Glomerular endothelial cell (primary cell): Measurements from ENCODE around the gene VWA2. TPM values are rescaled to one million over a fixed set of nuclear protein-coding genes. Genes with fewer than 3 reads are reported as not detected.

ENCODE experiments used
- DNase-seq: peaks from one replicate; pipeline ENCODE4 v3.0.0-alpha.2; 2011; ENCODE audit warnings: low read depth, low spot score; ENCODE audit errors: extremely low read depth
- total RNA-seq: library from RNA; depleted of rRNA; stranded (reverse); fragments of >200 nt; gene quantifications from 2 replicates; pipeline ENCODE4 v1.2.3, GENCODE V29; 2015

Gene VWA2
- total RNA-seq, 1 donor from 2014 or later, result not detected

DNA sequence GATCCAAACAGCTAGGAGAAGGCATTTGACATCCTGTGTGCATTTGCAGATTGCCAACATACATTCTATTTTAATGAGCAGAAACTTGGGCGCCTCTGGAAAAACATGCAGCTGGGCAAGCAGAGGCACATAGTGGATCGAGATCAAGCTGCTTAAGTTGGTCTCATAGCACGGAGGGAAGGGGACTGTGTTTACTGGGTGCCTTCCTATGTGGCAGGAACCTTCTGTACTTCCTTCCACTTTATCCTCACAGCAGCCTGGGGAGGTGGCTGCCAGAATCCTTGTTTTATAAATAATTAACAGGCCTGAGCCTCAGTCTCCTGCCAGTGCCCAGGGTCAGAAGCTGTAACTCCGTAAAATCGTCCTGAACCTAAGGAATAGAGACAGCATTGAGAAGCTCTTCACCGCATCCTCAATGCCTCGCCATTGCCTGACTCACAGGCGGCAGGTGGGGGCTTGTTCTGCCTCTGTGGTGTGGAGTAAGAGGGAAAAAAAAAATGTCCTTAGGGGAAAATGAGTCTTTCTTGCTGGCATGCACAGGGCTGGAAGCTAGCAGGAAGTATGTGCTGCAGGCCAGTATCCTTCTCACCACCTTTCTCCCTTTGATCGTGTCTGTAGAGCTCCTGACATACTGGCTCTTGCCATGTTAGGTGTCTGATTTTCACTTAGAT lies 6.2 kb downstream of the VWA2 start:
- no peak for DNase-seq

DNA sequence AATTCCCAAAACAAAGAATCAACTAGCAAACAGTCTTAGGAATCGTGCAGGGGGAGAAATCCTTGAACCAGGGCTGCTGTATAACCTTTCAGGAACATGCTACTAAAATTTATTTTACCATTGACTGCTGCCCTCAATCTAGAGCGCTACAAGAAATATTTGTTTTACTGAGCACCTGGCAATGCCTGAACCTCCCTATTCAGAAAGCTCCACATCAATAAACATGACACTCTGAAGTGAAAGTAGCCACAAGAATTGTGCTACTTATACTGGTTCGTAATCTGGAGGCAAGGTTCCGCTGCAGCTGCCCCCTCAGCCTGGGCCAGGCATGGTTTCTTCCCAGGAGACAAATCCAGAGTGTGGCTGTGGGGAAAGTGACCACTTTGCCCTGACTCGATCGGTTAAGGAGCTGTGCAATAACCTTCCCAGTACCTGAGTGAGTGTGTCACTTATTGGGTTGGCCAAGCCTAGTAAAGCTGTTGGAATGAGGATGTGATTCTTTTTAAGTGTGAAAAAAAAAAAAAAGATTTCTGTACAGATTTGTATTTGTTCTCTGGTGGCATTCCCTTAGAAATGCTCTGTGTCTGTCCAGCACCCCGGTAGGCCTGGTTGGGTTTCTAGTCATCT lies 7.7 kb downstream of the VWA2 start:
- no peak for DNase-seq

DNA sequence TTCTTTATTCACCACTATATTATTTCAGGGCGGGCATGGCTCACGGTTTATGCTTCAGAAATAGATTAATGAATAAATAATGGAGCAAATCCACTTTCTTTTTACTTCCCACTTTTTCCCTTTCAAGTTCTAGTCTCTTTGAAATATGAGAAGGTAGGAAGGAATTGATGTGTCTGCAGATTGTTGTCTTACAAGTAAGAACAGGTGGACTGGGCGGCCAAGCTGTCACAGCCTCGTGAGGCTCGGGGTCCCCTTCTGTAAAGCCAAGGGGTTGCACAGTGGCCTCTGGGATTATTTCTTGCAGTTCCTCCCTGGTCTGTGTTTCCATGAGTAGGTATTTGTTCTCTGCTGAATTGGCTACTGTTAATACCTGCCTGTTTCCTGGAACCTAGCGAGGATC lies 11.2 kb downstream of the VWA2 start:
- no peak for DNase-seq

DNA sequence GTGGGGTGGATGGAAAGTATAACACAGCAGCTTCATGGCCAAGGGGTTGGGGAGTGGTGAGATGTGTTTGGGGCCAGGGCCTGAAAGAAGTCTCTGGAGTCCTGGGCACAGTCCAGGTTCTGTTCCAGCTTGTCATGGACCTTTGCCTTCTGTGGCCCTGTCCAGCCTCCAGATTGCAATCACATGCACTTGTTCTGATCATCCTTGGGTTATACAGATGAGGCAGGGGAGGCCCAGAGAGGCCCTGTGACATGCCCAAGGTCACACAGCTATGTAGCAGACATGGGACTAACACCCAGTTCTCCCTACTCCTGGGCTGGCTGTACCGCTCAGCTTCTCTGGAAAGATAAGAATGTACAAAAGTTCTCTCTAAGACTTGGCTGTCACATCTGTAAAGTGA lies 11.7 kb downstream of the VWA2 start:
- no peak for DNase-seq

DNA sequence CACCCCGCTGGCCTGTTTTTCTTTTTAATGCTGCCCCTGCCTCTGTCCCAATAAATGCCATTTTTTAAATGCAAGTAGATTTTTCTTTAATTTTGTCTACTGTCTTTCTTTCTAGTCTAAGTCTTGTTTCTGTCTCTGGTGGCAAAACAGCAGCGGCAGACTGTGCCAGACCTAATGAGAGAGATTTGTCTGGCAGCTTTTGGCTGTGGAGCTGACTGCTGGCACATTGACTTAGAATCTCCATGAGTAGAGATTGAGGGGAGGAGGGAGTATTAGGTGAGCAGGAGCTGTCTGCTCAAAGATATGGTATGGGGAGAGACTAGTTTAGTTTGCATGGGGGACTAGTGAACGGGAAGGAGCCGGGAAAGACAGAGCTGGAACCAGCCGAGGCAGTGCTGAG lies 13.0 kb downstream of the VWA2 start:
- no peak for DNase-seq

DNA sequence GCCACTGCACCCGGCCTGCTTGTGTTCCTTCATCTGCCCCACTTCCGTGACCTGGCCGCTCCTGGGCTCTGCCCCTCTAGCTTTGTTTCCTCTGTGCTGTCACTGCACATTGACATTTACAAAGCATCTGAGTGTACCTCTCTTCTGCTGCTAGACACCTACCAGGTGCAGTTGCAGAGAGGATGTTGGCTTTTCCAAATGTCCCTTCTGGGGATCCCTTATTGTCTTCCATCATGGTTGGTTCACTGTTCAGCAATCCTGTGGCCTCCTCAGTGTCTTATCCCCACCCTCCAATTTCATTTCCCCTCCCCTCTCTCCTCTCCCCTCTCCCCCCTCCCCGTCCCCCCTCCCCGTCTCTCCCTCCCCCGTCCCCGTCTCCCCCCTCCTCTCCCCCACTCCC lies 13.8 kb downstream of the VWA2 start:
- no peak for DNase-seq

DNA sequence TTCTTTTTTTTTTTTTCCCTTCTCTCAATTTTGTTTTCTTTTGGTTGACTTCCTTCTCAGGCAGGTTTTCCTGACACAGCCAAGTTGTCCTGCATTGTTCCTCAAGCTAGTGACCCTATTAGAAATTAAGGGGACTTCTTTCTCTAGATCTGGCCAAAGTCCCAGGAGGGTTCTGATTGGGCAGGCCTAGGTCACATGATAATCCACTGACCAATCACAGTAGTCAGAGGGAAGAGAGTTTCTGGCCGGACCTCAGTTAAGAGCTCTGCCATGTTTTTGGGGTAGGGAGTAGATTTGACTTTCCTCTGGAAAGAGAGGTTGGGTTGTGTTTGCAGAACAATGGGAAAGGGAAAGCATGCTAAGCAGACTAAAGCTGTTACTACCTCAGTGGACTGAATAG lies 16.2 kb downstream of the VWA2 start:
- no peak for DNase-seq

DNA sequence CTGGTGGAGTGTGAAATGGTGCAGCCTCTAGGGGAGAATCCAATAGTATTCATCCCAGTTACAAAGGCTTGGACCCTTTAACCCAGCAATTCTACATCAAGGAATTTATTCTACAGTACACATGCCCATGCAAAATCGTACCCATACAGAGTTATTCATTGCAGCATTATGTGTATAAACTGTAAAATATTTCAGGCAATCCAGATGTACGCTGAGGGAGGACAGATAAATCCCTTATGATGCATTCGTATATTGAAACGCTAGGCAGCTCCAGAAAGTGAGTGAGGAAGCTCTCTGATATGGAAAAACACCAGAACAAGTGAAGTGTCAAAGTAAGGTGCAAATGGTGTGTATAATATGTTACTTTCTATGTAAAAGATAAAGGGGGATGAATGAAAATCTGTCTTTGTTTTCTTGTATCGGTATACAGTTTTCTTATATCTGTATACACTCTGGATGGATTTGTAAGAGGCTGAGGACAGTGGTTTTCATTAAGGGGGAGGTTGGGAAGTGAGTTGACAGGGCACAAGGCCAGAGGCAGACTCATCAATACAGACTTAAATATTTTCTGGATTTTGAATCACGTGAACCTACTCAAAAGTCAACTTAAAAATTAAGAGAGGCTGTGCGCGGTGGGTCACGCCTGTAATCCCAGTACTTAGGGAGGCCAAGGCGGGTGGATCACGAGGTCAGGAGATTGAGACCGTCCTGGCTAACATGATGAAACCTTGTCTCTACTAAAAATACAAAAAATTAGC lies 17.1 kb downstream of the VWA2 start:
- DNase-seq, result no peak

DNA sequence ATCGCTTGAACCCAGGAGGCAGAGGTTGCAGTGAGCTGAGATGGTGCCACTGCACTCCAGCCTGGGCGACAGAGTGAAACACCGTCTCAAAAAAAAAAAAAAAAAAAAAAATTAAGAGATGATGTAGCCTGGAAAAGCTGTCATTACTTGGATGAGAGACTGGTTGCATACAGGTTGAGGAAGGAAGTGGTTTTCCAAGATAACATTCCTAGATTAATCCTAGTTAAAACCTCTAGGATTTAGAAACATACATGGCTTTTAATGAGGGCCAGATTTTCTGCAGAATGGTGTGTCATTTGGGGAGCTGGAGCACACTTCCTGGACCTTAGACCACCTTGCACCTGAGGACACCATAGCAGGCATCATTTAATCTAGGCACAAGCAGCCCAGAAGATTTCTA lies 17.8 kb downstream of the VWA2 start:
- DNase-seq, result no peak

DNA sequence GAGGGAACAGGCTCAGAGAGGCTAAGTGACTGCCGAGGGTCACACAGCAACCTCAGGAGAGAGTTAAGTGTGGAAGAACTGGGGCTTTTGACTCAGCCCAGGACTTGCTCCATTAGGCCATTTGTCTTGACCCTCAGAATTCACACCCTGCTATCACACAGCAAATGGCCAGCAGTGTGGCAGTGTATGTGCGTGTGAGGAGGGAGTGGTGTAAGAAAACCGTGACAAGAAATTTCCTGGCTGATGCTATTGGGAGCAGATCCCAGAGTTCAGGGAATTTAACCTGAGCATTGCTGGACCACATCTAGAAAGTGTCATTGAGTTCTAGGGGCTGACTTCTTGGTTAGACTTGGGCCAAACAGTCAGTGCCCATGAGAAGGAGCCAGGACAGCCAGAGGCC lies 18.4 kb downstream of the VWA2 start:
- DNase-seq, result no peak

DNA sequence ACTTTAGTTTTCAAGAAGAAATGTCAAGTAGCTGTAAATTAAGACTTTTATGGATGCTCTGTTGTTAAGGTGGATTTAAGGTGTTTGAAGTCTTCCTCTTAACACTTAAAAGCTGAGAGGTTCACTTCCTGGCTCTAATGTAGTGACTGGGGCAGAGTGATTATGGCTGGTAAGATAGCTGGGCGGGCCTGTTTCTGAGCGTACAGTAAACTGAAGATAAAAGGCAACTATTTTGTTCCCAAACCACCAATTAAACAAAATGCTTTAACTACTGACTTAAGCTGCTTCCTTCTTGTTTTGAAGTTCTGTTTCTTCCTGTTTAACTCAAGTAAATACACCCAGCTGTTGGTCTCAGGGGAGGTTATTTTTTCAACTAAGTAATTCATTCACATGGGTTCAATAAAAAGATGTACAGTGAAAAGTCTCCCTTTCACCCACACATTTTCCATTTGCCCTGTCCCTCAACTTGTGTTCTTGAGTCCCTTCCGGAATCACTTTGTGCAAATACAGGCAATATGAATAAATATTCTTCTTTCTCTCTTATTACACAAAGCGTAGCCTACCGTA lies 19.3 kb downstream of the VWA2 start:
- no peak for DNase-seq

DNA sequence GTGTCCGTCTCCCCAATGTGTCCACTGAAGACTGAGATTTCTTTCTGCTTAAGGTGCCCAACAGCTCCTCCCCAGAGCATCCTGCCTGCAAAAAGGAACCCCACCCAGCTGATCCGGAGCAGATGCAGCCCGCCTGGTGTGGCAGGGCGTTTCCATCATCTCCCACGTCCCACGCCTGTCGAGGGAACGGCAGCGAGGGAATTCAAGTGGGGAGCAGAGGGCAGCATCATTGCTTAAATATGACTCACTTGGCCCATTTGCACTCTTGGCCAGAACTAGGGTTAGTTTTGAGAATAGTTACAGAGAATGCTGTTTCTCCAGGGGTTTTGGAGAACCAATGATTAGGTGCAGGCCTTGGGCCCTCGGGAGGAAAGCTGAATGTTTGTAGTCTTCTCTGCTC lies 20.8 kb downstream of the VWA2 start:
- no peak for DNase-seq

DNA sequence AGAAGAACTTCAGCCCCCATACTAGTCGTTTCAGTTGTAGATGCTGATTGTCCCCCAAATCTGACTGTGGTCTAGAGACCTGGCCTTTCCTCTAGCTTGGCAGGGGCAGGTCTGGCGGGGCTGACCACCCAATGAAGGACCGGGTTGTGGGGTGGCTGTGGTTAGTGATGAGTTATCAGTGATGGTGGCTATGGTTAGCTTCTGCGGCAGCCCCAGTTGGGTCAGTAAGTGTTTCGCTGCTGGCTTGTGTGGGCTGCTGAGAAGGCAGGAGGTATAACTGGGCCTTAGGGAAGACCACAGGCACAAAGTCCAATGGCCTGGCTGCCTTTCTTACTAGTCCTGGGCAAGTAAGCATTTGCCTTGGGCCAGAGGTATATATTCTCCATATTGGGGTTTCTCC lies 21.3 kb downstream of the VWA2 start:
- no peak for DNase-seq

DNA sequence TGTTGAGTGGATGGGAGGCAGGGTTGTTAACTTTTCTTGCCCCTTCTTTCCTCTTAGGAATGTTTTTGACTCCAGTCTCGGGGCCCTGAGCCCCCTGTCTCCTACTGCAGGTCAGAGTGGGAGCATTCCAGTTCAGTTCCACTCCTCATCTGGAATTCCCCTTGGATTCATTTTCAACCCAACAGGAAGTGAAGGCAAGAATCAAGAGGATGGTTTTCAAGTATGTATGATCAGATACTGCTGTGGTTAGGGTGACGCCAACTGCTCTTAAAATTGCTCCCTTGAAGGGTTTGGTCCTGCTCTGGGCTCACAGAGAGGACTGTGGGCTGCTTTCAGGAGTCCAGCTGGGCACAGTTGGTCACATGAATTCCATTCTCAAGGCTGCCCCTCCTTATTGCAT lies 22.0 kb downstream of the VWA2 start:
- no peak for DNase-seq

DNA sequence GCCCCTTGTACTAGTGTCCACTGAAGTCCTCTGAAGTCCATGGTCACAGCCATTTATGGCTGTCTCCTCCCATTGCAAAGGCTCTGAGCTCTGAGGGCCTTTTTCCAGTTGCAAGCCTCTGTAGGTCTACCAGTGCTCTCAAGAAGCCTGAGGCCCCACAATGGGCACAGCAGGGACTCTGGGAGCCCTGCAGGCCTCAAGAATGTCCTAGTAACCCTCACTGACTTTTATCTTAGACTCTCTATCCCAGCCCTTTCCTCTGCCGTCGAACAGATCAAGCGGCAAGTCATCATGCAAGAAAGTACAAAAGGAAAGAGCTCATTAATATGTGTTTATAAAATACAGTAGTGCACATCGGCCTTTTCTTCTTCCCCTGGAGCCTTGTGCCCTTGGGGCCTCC lies 23.4 kb downstream of the VWA2 start:
- no peak for DNase-seq

DNA sequence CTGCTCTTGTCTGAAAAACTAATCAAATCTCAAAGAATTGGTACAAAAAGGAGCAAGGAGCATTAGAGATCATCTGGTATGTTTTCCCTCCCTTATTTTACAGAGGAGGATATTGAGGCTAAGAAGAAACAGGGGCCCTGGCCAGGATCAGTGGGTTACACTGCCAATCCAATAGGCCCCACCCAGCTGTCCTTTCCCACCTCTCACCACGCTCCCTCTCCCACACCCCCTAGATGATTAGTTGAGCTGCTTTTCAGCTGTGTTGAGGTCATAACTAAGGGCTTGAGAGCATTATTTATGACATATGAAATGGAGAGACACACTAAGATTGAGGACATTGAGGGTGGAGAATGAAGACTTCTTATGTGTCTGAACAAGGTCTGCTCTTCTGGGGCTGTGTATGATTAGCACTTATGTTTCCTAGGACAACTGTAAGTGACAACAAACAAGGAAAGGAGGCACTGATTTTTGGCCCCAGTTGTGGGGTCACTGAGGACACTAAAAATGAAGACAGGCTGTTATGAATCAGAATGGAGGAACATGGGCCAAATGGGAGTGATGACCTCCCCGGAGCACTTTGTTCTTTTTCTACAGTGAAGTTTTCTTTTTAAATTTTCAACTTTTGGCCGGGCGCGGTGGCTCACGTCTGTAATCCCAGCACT lies 26.5 kb downstream of the VWA2 start:
- no peak for DNase-seq

DNA sequence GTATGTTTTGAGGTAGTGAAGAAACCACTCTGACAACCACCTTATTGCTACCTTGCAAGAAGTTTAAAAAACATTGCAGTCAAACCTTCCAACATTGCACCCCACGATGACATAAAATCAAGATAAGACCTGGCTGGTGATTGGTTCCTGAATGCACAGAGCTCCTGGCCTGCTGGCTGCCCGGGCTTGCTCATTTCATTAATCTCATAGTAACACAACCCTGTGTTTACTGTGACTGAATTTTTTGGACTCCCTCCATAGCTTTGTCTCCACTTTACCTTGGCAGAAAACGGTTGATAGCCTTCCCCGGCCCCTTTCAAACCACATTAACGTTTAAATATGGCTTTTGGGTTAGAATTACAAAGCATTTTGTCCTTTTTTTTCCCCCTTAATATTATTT lies 27.5 kb downstream of the VWA2 start:
- DNase-seq, result no peak

DNA sequence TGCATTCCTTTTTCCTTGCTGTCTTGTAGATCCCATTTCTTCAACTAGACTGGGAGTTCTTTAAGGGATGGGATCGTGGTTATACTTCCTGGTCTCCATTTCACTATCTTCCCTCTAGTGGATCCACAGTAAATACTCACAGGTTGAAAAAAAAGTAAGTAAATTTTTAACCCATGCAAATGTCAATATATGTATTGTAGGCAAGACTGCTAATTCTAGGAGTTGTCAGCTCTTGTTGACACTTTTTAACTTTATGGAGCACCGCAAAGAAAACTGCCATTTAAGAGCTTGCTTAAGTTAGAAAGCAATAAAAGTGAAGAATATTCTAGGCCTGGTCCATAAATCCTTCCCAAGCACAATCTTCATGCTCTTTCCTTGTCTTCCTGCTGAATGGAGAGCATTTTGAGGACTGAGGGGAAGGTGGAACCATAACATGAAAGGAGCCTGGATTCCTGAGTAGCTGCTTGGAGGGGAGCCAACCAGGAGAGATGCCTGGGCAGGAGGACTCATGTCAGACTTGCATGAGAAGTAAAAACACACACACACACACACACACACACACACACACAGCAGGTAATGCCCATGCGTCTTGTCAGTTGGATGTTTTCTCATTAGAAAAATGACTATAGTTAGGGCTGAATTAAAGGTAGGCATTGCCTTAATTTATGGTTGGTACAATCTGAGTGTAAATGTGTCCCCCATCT lies 32.2 kb downstream of the VWA2 start:
- no peak for DNase-seq

DNA sequence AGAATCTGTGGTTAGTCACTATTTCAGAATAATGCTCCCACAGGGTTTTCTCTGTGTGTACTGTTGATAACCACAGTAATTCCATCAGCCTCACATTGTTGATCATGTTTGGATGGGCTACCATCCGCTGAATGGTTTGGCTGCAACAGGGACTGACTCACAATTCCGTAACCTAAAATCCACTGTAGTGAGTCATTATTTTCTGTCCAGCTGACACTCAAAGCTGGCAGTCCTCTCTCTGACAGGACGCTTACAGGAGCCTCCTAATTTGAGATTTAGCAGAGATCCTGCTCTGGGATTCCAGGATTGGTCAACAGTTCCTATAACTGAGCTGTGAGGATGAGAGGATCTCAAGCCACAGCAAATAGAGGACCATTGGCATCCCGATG lies 32.7 kb downstream of the VWA2 start:
- DNase-seq, result peak; percentile 18

DNA sequence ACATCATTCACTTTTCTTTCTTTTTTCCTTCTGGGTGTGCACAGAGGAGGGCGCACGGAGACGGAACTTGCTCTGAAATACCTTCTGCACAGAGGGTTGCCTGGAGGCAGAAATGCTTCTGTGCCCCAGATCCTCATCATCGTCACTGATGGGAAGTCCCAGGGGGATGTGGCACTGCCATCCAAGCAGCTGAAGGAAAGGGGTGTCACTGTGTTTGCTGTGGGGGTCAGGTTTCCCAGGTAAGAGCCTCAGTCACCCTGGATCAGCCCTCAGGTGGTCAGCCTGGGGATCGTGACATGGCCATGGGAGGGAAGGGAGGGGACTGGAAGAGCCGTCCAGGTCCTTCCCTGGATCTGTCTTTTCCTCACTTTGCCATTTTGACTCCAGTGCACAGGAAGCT lies 33.6 kb downstream of the VWA2 start:
- DNase-seq, result no peak

DNA sequence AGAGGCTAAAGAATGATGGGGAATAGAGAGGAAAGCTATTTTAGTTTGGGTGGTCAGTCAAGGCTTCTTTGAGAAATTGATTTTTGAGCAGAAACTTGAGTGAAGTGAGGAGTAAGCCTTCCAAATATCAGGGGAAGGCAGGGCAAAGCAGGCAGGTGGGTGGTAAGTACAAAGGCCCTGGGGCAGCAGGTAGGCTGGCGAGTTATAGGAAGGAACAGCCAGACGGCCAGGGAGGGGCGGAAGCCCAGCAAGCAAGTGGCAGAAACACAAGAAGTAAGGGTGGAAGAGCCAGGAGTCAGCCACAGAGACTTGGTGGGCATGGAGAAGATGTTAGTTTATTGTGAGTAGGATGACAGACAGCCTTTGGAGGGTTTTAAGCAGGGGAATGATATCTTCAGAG lies 34.9 kb downstream of the VWA2 start:
- no peak for DNase-seq
